HEK293 (cell line): ENCODE results near the gene KIF14.

Experiments
- SALL2 ChIP-seq: fragments of 450-650 bp; formaldehyde crosslinking; IDR thresholded peaks from 2 replicates; pipeline ENCODE4 v1.5.0; 2017; ENCODE audit warnings: missing biosample characterization, mild to moderate bottlenecking, missing genetic modification characterization, borderline replicate concordance
- ZBTB10 ChIP-seq: fragments of 450-650 bp; formaldehyde crosslinking; IDR thresholded peaks from 2 replicates; pipeline ENCODE4 v1.5.1; 2016; ENCODE audit warnings: missing biosample characterization, missing genetic modification characterization
- ZNF658 ChIP-seq: fragments of 450-650 bp; formaldehyde crosslinking; IDR thresholded peaks from 2 replicates; pipeline ENCODE4; 2016; ENCODE audit warnings: missing biosample characterization, missing genetic modification characterization
- ZNF792 ChIP-seq: fragments of 450-650 bp; formaldehyde crosslinking; IDR thresholded peaks from 2 replicates; pipeline ENCODE4 v1.5.1; 2016; ENCODE audit warnings: missing biosample characterization, missing genetic modification characterization
- TF ChIP-seq, protein P1 (sequence below): fragments of 450-650 bp; formaldehyde crosslinking; IDR thresholded peaks from 2 replicates; pipeline ENCODE4 v1.5.1; 2016; ENCODE audit warnings: missing biosample characterization, missing genetic modification characterization
- TF ChIP-seq, protein P2 (sequence below): fragments of 450-650 bp; formaldehyde crosslinking; IDR thresholded peaks from 2 replicates; pipeline ENCODE4 v1.5.1; 2016; ENCODE audit warnings: missing biosample characterization, missing genetic modification characterization
- TF ChIP-seq, protein P3 (sequence below): fragments of 450-650 bp; formaldehyde crosslinking; IDR thresholded peaks from 2 replicates; pipeline ENCODE4 v1.5.1; 2016; ENCODE audit warnings: missing biosample characterization, missing genetic modification characterization
- TF ChIP-seq, protein P4 (sequence below): fragments of 450-650 bp; formaldehyde crosslinking; IDR thresholded peaks from 2 replicates; pipeline ENCODE4 v1.5.1; 2016; ENCODE audit warnings: missing biosample characterization, missing genetic modification characterization
- TF ChIP-seq, protein P5 (sequence below): fragments of 450-650 bp; formaldehyde crosslinking; IDR thresholded peaks from 2 replicates; pipeline ENCODE4 v1.5.1; 2016; ENCODE audit warnings: missing biosample characterization, missing genetic modification characterization, borderline replicate concordance

- TF ChIP-seq ZNF658 (tag by site-specific recombination) (no peak), ZBTB10 (tag by site-specific recombination) (peak; percentile 98), ZNF792 (tag by site-specific recombination) (no peak), SALL2 (tag by site-specific recombination) (no peak)
- TF ChIP-seq, protein P1, sequence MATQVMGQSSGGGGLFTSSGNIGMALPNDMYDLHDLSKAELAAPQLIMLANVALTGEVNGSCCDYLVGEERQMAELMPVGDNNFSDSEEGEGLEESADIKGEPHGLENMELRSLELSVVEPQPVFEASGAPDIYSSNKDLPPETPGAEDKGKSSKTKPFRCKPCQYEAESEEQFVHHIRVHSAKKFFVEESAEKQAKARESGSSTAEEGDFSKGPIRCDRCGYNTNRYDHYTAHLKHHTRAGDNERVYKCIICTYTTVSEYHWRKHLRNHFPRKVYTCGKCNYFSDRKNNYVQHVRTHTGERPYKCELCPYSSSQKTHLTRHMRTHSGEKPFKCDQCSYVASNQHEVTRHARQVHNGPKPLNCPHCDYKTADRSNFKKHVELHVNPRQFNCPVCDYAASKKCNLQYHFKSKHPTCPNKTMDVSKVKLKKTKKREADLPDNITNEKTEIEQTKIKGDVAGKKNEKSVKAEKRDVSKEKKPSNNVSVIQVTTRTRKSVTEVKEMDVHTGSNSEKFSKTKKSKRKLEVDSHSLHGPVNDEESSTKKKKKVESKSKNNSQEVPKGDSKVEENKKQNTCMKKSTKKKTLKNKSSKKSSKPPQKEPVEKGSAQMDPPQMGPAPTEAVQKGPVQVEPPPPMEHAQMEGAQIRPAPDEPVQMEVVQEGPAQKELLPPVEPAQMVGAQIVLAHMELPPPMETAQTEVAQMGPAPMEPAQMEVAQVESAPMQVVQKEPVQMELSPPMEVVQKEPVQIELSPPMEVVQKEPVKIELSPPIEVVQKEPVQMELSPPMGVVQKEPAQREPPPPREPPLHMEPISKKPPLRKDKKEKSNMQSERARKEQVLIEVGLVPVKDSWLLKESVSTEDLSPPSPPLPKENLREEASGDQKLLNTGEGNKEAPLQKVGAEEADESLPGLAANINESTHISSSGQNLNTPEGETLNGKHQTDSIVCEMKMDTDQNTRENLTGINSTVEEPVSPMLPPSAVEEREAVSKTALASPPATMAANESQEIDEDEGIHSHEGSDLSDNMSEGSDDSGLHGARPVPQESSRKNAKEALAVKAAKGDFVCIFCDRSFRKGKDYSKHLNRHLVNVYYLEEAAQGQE (tag by site-specific recombination), result 0 out of 2 replicates have a peak, but pooled peaks have one; percentile 10
- TF ChIP-seq, protein P2, sequence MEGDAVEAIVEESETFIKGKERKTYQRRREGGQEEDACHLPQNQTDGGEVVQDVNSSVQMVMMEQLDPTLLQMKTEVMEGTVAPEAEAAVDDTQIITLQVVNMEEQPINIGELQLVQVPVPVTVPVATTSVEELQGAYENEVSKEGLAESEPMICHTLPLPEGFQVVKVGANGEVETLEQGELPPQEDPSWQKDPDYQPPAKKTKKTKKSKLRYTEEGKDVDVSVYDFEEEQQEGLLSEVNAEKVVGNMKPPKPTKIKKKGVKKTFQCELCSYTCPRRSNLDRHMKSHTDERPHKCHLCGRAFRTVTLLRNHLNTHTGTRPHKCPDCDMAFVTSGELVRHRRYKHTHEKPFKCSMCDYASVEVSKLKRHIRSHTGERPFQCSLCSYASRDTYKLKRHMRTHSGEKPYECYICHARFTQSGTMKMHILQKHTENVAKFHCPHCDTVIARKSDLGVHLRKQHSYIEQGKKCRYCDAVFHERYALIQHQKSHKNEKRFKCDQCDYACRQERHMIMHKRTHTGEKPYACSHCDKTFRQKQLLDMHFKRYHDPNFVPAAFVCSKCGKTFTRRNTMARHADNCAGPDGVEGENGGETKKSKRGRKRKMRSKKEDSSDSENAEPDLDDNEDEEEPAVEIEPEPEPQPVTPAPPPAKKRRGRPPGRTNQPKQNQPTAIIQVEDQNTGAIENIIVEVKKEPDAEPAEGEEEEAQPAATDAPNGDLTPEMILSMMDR, result peak; percentile 12; the same call in 1 of the 2 replicates
- TF ChIP-seq, protein P3, sequence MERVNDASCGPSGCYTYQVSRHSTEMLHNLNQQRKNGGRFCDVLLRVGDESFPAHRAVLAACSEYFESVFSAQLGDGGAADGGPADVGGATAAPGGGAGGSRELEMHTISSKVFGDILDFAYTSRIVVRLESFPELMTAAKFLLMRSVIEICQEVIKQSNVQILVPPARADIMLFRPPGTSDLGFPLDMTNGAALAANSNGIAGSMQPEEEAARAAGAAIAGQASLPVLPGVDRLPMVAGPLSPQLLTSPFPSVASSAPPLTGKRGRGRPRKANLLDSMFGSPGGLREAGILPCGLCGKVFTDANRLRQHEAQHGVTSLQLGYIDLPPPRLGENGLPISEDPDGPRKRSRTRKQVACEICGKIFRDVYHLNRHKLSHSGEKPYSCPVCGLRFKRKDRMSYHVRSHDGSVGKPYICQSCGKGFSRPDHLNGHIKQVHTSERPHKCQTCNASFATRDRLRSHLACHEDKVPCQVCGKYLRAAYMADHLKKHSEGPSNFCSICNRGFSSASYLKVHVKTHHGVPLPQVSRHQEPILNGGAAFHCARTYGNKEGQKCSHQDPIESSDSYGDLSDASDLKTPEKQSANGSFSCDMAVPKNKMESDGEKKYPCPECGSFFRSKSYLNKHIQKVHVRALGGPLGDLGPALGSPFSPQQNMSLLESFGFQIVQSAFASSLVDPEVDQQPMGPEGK (tag by site-specific recombination), result peak; percentile 92
- TF ChIP-seq, protein P4, sequence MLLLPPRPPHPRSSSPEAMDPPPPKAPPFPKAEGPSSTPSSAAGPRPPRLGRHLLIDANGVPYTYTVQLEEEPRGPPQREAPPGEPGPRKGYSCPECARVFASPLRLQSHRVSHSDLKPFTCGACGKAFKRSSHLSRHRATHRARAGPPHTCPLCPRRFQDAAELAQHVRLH (tag by site-specific recombination), result peak; percentile 97
- TF ChIP-seq, protein P5, sequence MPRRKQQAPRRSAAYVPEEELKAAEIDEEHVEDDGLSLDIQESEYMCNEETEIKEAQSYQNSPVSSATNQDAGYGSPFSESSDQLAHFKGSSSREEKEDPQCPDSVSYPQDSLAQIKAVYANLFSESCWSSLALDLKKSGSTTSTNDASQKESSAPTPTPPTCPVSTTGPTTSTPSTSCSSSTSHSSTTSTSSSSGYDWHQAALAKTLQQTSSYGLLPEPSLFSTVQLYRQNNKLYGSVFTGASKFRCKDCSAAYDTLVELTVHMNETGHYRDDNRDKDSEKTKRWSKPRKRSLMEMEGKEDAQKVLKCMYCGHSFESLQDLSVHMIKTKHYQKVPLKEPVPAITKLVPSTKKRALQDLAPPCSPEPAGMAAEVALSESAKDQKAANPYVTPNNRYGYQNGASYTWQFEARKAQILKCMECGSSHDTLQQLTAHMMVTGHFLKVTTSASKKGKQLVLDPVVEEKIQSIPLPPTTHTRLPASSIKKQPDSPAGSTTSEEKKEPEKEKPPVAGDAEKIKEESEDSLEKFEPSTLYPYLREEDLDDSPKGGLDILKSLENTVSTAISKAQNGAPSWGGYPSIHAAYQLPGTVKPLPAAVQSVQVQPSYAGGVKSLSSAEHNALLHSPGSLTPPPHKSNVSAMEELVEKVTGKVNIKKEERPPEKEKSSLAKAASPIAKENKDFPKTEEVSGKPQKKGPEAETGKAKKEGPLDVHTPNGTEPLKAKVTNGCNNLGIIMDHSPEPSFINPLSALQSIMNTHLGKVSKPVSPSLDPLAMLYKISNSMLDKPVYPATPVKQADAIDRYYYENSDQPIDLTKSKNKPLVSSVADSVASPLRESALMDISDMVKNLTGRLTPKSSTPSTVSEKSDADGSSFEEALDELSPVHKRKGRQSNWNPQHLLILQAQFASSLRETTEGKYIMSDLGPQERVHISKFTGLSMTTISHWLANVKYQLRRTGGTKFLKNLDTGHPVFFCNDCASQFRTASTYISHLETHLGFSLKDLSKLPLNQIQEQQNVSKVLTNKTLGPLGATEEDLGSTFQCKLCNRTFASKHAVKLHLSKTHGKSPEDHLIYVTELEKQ (tag by site-specific recombination), result no peak
These were observed at the start of gene KIF14 for GRCh38 chr1:200620273-200621131.
